HEK293 (cell line): ENCODE measurements around the gene LPP.

Source experiments
- ATF2 ChIP-seq: fragments of 450-650 bp; formaldehyde crosslinking; IDR thresholded peaks from 2 replicates; pipeline ENCODE4 v1.5.1; 2016; ENCODE audit warnings: missing biosample characterization, missing genetic modification characterization, low read depth
- CTCF ChIP-seq: fragments of 450-650 bp; formaldehyde crosslinking; IDR thresholded peaks from 2 replicates; pipeline ENCODE4 v1.5.1; 2016; ENCODE audit warnings: missing biosample characterization, missing genetic modification characterization
- ELK4 ChIP-seq: IDR thresholded peaks from 2 replicates; pipeline ENCODE4 v1.6.1; 2011; ENCODE audit warnings: mild to moderate bottlenecking, low read depth, low read length, borderline replicate concordance
- ZNF140 ChIP-seq: fragments of 450-650 bp; formaldehyde crosslinking; IDR thresholded peaks from 2 replicates; pipeline ENCODE4 v1.5.1; 2016; ENCODE audit warnings: missing biosample characterization, missing genetic modification characterization
- ZNF202 ChIP-seq: fragments of 450-650 bp; formaldehyde crosslinking; IDR thresholded peaks from 2 replicates; pipeline ENCODE4 v1.5.1; 2016; ENCODE audit warnings: missing biosample characterization, missing genetic modification characterization, borderline replicate concordance
- ZNF274 ChIP-seq, 2 experiments: fragments of 200-500 bp in 1 of 2; fragments of 450-650 bp in 1 of 2; sonication (Bioruptor generic) in 1 of 2; formaldehyde crosslinking in 1 of 2; IDR thresholded peaks; 2 replicates each; pipeline versions ENCODE4 v1.5.1 to v1.6.1; 2014 to 2016; ENCODE audit warnings: borderline replicate concordance in 1 of 2, inconsistent platforms in 1 of 2, low read length in 1 of 2, missing biosample characterization in 1 of 2, missing genetic modification characterization in 1 of 2
- ZNF391 ChIP-seq: fragments of 450-650 bp; formaldehyde crosslinking; IDR thresholded peaks from 2 replicates; pipeline ENCODE4 v1.5.1; 2016; ENCODE audit warnings: low read depth, missing biosample characterization, missing genetic modification characterization, borderline replicate concordance

- no peak for TF ChIP-seq ATF2 (tag by site-specific recombination)
- no peak for TF ChIP-seq ZNF391 (tag by site-specific recombination)
- TF ChIP-seq ELK4: no peak
- TF ChIP-seq ZNF274 (IDR thresholded peaks at IDR 0.05; ENCODE audit: low read length): no peak
- TF ChIP-seq ZNF274 (tag by site-specific recombination; IDR thresholded peaks at IDR 0.05; ENCODE audit: borderline replicate concordance): no peak
- no peak for TF ChIP-seq ZNF202 (tag by site-specific recombination)
- TF ChIP-seq CTCF: no peak
- TF ChIP-seq ZNF140 (tag by site-specific recombination): no peak
Observed at GRCh38 chr3:188589071-188589470, 435.1 kb downstream of the LPP start.
